ENCODE results near the gene RFLNA. TPM values are rescaled to one million over a fixed set of nuclear protein-coding genes. Genes with fewer than 3 reads are reported as not detected.

The RFLNA gene
- total RNA-seq, 4 donors from 2014 or later, result 0.72 to 1.6 (median 0.82) TPM

- 51 to 60% methylated on average over 14 to 20 of the region's 20 CpGs for WGBS, 2 donors
- DNase-seq (ENCODE audit: low spot score in 2 of 2), result no peak
- TF ChIP-seq POLR2A (IDR thresholded peaks at IDR 0.05) (no peak), CTCF (IDR thresholded peaks at IDR 0.05) (no peak)
- H3K4me3 ChIP-seq (ENCODE audit: low read depth, poor library complexity, severe bottlenecking), result no peak overlapping the region
- intact Hi-C loops (cut with DNase I; ENCODE audit: low total_unique reads), result no loop called here
Observed at GRCh38 chr12:124278389-124279101, 16.3 kb upstream of the RFLNA start.

- TF ChIP-seq CTCF (IDR thresholded peaks at IDR 0.05) (no peak), POLR2A (IDR thresholded peaks at IDR 0.05) (no peak)
- DNase-seq (ENCODE audit: low spot score in 2 of 2), result no peak
- intact Hi-C loops (cut with DNase I; ENCODE audit: low total_unique reads), result no loop called here
- H3K4me3 ChIP-seq (ENCODE audit: low read depth, poor library complexity, severe bottlenecking), result no peak overlapping the region
- 64 to 67% methylated on average over 8 to 11 of the region's 11 CpGs for WGBS, 2 donors
Observed at GRCh38 chr12:124279315-124279714, 15.6 kb upstream of the RFLNA start.

- no peak overlapping the region for H3K4me3 ChIP-seq (ENCODE audit: low read depth, poor library complexity, severe bottlenecking)
- WGBS, 2 donors, result 12 to 25% methylated on average over 11 to 19 of the region's 19 CpGs
- no peak for TF ChIP-seq CTCF (IDR thresholded peaks at IDR 0.05)
- no peak for TF ChIP-seq POLR2A (IDR thresholded peaks at IDR 0.05)
- intact Hi-C loops (cut with DNase I; ENCODE audit: low total_unique reads), result no loop called here
- no peak for DNase-seq (ENCODE audit: low spot score in 2 of 2)
Observed at GRCh38 chr12:124279846-124280360, 15.0 kb upstream of the RFLNA start.

- no peak overlapping the region for H3K4me3 ChIP-seq (ENCODE audit: low read depth, poor library complexity, severe bottlenecking)
- WGBS, 2 donors, result 93 to 98% methylated on average over 2 of the region's 2 CpGs
- DNase-seq (ENCODE audit: low spot score in 2 of 2), result no peak
- intact Hi-C loops (cut with DNase I; ENCODE audit: low total_unique reads), result no loop called here
- TF ChIP-seq POLR2A (IDR thresholded peaks at IDR 0.05) (no peak), CTCF (IDR thresholded peaks at IDR 0.05) (no peak)
Observed at GRCh38 chr12:124281309-124281708, 13.6 kb upstream of the RFLNA start.

GRCh38 chr12:124282287-124282686 lies 12.6 kb upstream of the RFLNA start:
- whole genome bisulfite sequencing, 2 donors, result 82 to 88% methylated on average over 5 of the region's 5 CpGs
- intact Hi-C loops (cut with DNase I; ENCODE audit: low total_unique reads), result no loop called here

More at GRCh38 chr12:124282287-124282686, 12.6 kb upstream of the RFLNA start:
- no peak for TF ChIP-seq CTCF (IDR thresholded peaks at IDR 0.05)
- TF ChIP-seq POLR2A (IDR thresholded peaks at IDR 0.05), result no peak
- H3K4me3 ChIP-seq (ENCODE audit: low read depth, poor library complexity, severe bottlenecking), result no peak overlapping the region
- DNase-seq (ENCODE audit: low spot score in 2 of 2), result no peak

All from lower leg skin (tissue), 4 donors.